HepG2 (cell line): ENCODE measurements around the gene NFE2L1. TPM values are rescaled to one million over a fixed set of nuclear protein-coding genes. Genes with fewer than 3 reads are reported as not detected.
A peak's percentile ranks its signal among the peaks of the same experiment; 100 is the strongest.

Source experiments
- ATAD3A ChIP-seq: sonication (generic); formaldehyde crosslinking; IDR thresholded peaks from 2 replicates; pipeline ENCODE4 v1.4.0; 2020; ENCODE audit warnings: missing genetic modification reagents
- BCL6 ChIP-seq: IDR thresholded peaks from 2 replicates; pipeline ENCODE4 v1.6.1; 2016; ENCODE audit warnings: missing genetic modification reagents, missing compliant biosample characterization
- CCAR2 ChIP-seq: fragments of 200-400 bp; formaldehyde crosslinking; optimal IDR thresholded peaks from 2 replicates; pipeline ENCODE3; 2018; ENCODE audit warnings: low read depth, mild to moderate bottlenecking, low read length, moderate library complexity
- EED ChIP-seq: sonication (generic); formaldehyde crosslinking; IDR thresholded peaks from 2 replicates; pipeline ENCODE4 v1.5.0; 2020; ENCODE audit warnings: mild to moderate bottlenecking, missing genetic modification reagents
- ESRRA ChIP-seq: sonication (generic); formaldehyde crosslinking; IDR thresholded peaks from 2 replicates; pipeline ENCODE4 v1.5.1; 2020; ENCODE audit warnings: mild to moderate bottlenecking, low read depth, missing genetic modification reagents
- FLYWCH1 ChIP-seq: sonication (generic); formaldehyde crosslinking; IDR thresholded peaks from 2 replicates; pipeline ENCODE4 v1.8.1; 2023; ENCODE audit warnings: mild to moderate bottlenecking, missing genetic modification reagents
- GPN1 ChIP-seq: sonication (generic); formaldehyde crosslinking; IDR thresholded peaks from 2 replicates; pipeline ENCODE4 v1.5.1; 2020; ENCODE audit warnings: missing genetic modification reagents, borderline replicate concordance
- GTF3A ChIP-seq: sonication (generic); formaldehyde crosslinking; conservative IDR thresholded peaks from 2 replicates; pipeline ENCODE4 v1.4.0; 2020; ENCODE audit warnings: mild to moderate bottlenecking, missing genetic modification reagents
- HCFC1 ChIP-seq: fragments of 150-350 bp; IDR thresholded peaks from 2 replicates; pipeline ENCODE4 v1.6.1; 2014; ENCODE audit warnings: low read depth, low read length
- HOXD1 ChIP-seq: sonication (generic); formaldehyde crosslinking; IDR thresholded peaks from 2 replicates; pipeline ENCODE4 v1.5.0; 2020; ENCODE audit warnings: missing genetic modification reagents
- IKZF1 ChIP-seq: fragments of 450-650 bp; IDR thresholded peaks from 2 replicates; pipeline ENCODE4 v1.7.1; 2016
- IKZF4 ChIP-seq: sonication (generic); formaldehyde crosslinking; IDR thresholded peaks from 2 replicates; pipeline ENCODE4 v1.5.1; 2020; ENCODE audit warnings: borderline replicate concordance, mild to moderate bottlenecking, low read depth, missing genetic modification reagents; ENCODE audit errors: not compliant biosample characterization
- KAT8 ChIP-seq: IDR thresholded peaks from 2 replicates; pipeline ENCODE4 v1.6.1; 2016; ENCODE audit warnings: missing genetic modification reagents, missing compliant biosample characterization
- NONO ChIP-seq, 2 experiments: fragments of 450-650 bp in 1 of 2; sonication (generic) in 1 of 2; formaldehyde crosslinking in 1 of 2; IDR thresholded peaks in 1 of 2; conservative IDR thresholded peaks in 1 of 2; 2 replicates each; pipeline versions ENCODE4 v1.6.1 to v1.8.0; 2017 to 2022; ENCODE audit warnings: mild to moderate bottlenecking in 1 of 2, missing genetic modification reagents in 1 of 2, moderate library complexity in 1 of 2
- PITX1 ChIP-seq: sonication (generic); formaldehyde crosslinking; IDR thresholded peaks from 2 replicates; pipeline ENCODE4 v1.5.1; 2020; ENCODE audit warnings: mild to moderate bottlenecking, missing genetic modification reagents
- POLR2AphosphoS2 ChIP-seq: IDR thresholded peaks from 2 replicates; pipeline ENCODE4 v1.6.1; 2011; ENCODE audit warnings: low read depth, low read length, improper control_type of control experiment
- PTBP1 ChIP-seq: fragments of 200-400 bp; formaldehyde crosslinking; IDR thresholded peaks from 2 replicates; pipeline ENCODE4 v1.6.1; 2018; ENCODE audit warnings: low read length, low read depth; ENCODE audit not compliant: poor library complexity, severe bottlenecking
- SMYD3 ChIP-seq: sonication (generic); formaldehyde crosslinking; IDR thresholded peaks from 2 replicates; pipeline ENCODE4 v1.8.1; 2023; ENCODE audit warnings: mild to moderate bottlenecking, missing genetic modification reagents
- ZBTB3 ChIP-seq: sonication (generic); formaldehyde crosslinking; IDR thresholded peaks from 2 replicates; pipeline ENCODE4 v1.4.0; 2020; ENCODE audit warnings: low read depth, mild to moderate bottlenecking, moderate library complexity, missing genetic modification reagents, borderline replicate concordance
- ZKSCAN1 ChIP-seq: fragments of 150-350 bp; IDR thresholded peaks from 2 replicates; pipeline ENCODE4 v1.6.1; 2014; ENCODE audit warnings: low read length
- ZMYM3 ChIP-seq: sonication (generic); formaldehyde crosslinking; IDR thresholded peaks from 2 replicates; pipeline ENCODE4 v1.5.1; 2020; ENCODE audit warnings: mild to moderate bottlenecking, missing genetic modification reagents
- ZNF136 ChIP-seq: sonication (generic); formaldehyde crosslinking; IDR thresholded peaks from 2 replicates; pipeline ENCODE4 v1.8.1; 2022; ENCODE audit warnings: low read depth, mild to moderate bottlenecking, moderate library complexity, missing genetic modification reagents
- ZNF256 ChIP-seq: sonication (generic); formaldehyde crosslinking; conservative IDR thresholded peaks from 2 replicates; pipeline ENCODE4 v1.4.0; 2020; ENCODE audit warnings: missing genetic modification reagents
- ZNF333 ChIP-seq: sonication (generic); formaldehyde crosslinking; IDR thresholded peaks from 2 replicates; pipeline ENCODE4 v1.4.0; 2020; ENCODE audit warnings: mild to moderate bottlenecking, missing genetic modification reagents, borderline replicate concordance
- ZNF569 ChIP-seq: sonication (generic); formaldehyde crosslinking; IDR thresholded peaks from 2 replicates; pipeline ENCODE4 v1.5.0; 2020; ENCODE audit warnings: mild to moderate bottlenecking, missing genetic modification reagents, moderate library complexity, borderline replicate concordance
- polyA plus RNA-seq, 8 experiments: library from polyadenylated mRNA; depleted of rRNA in 3 of 8; stranded (reverse) in 7 of 8; unstranded in 1 of 8; fragments of >200 nt; fragmentation: Illumina TruSeq in 4 of 8; extraction: Trizol in 4 of 8; gene quantifications; 2 replicates each; pipeline versions ENCODE4 v1.2.1 to v1.2.3, GENCODE V29; 2011 to 2016; ENCODE audit warnings: low read depth in 4 of 8, missing spikeins in 1 of 8, mixed read lengths in 1 of 8; ENCODE audit not compliant: insufficient read depth in 1 of 8
- total RNA-seq, 5 experiments: library from RNA; depleted of rRNA; stranded (reverse); fragments of >200 nt; fragmentation: Illumina TruSeq; extraction: Trizol; gene quantifications; 2 replicates each; pipeline ENCODE4 v1.2.3, GENCODE V29; 2016; ENCODE audit warnings: low read depth in 1 of 5
- TF ChIP-seq, protein P1 (sequence below): sonication (generic); formaldehyde crosslinking; IDR thresholded peaks from 2 replicates; pipeline ENCODE4 v1.5.1; 2020; ENCODE audit warnings: mild to moderate bottlenecking, missing genetic modification reagents, borderline replicate concordance
- TF ChIP-seq, protein P2 (sequence below): sonication (generic); formaldehyde crosslinking; IDR thresholded peaks from 2 replicates; pipeline ENCODE4 v1.5.1; 2020; ENCODE audit warnings: missing genetic modification reagents, mild to moderate bottlenecking, borderline replicate concordance

The NFE2L1 gene
- total and polyA plus RNA-seq, 2 of the 13 experiments (the other 11 are each of a cell fraction or from before 2014, with no cell fraction given): 67.0 to 234 TPM

DNA sequence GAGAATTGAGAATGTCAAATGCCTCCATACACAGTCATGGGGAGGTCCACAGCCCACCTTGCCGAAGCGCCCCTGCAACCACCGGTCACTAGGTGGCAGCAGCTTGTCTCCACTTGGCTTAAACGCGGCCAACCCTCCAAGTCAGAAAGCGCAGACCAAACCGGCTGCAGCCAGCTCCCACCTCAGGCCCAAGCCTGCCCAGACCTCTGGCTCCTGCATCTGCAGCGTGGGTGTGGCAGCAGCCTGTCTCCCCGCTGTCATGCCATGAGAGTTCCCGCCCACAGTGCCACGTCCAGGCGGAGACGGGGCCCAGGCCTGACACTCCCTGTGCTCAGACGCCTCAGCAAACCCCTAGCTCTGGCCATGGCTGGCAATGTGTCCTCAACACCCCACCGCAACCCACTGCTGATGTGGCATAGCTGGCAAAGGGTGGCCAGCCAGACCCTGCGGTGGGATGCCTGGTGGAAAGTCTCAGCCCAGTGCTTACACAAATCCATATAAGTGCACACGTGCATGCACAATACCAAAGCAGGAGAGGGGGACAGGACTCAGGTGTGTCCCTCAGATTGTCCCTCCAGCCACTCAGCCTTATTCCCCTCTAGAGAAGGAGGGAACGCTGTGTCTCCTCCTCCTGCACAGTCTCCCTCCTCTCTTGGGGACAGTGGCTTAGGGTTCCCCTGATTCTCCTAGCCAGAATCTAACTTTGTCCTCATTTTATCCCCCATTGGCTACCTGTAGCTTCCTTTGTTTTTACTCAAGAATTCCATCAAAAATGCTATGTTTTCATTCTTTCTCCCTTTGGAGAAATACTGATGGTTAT lies 21.4 kb upstream of the NFE2L1 start (continued):
- TF ChIP-seq GPN1 (no peak), GTF3A (CRISPR knock-in tag) (no peak), PITX1 (no peak), ATAD3A (CRISPR knock-in tag) (no peak), KAT8 (CRISPR knock-in tag) (peak; percentile 63), HCFC1 (no peak), PTBP1 (no peak), ZMYM3 (CRISPR knock-in tag) (no peak), ZNF569 (CRISPR knock-in tag) (no peak), IKZF4 (CRISPR knock-in tag) (peak; percentile 29), FLYWCH1 (CRISPR knock-in tag) (no peak), POLR2AphosphoS2 (no peak), CCAR2 (no peak), BCL6 (CRISPR knock-in tag) (0 out of 2 replicates have a peak, but pooled peaks have one; percentile 18), NONO (IDR thresholded peaks at IDR 0.05) (no peak), NONO (CRISPR knock-in tag; conservative IDR thresholded peaks at IDR 0.05) (no peak), EED (0 out of 2 replicates have a peak, but pooled peaks have one; percentile 50), SMYD3 (CRISPR knock-in tag) (no peak), HOXD1 (CRISPR knock-in tag) (no peak), ZNF256 (CRISPR knock-in tag) (no peak), ZBTB3 (CRISPR knock-in tag) (no peak), ZKSCAN1 (no peak), IKZF1 (no peak), ESRRA (CRISPR knock-in tag) (no peak), ZNF136 (CRISPR knock-in tag) (no peak), ZNF333 (CRISPR knock-in tag) (no peak)
- TF ChIP-seq, protein P1, sequence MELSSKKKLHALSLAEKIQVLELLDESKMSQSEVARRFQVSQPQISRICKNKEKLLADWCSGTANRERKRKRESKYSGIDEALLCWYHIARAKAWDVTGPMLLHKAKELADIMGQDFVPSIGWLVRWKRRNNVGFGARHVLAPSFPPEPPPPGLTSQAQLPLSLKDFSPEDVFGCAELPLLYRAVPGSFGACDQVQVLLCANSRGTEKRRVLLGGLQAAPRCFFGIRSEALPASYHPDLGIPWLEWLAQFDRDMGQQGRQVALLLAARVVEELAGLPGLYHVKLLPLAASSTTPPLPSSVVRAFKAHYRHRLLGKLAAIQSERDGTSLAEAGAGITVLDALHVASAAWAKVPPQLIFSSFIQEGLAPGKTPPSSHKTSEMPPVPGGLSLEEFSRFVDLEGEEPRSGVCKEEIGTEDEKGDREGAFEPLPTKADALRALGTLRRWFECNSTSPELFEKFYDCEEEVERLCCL (CRISPR knock-in tag): no peak
- TF ChIP-seq, protein P2, sequence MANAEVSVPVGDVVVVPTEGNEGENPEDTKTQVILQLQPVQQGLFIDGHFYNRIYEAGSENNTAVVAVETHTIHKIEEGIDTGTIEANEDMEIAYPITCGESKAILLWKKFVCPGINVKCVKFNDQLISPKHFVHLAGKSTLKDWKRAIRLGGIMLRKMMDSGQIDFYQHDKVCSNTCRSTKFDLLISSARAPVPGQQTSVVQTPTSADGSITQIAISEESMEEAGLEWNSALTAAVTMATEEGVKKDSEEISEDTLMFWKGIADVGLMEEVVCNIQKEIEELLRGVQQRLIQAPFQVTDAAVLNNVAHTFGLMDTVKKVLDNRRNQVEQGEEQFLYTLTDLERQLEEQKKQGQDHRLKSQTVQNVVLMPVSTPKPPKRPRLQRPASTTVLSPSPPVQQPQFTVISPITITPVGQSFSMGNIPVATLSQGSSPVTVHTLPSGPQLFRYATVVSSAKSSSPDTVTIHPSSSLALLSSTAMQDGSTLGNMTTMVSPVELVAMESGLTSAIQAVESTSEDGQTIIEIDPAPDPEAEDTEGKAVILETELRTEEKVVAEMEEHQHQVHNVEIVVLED: 0 out of 2 replicates have a peak, but pooled peaks have one; percentile 24
